ENCODE measurements around the gene AGT. TPM values are rescaled to one million over a fixed set of nuclear protein-coding genes. Genes with fewer than 3 reads are reported as not detected.

Gene AGT
- total RNA-seq, 1 donor from 2014 or later: 79.0 TPM

- no peak overlapping the region for H3K4me3 ChIP-seq
- peaks cover 3 to 4% of the 10 kb centered on the region in 2 donors for H3K4me1 ChIP-seq
- H3K27me3 ChIP-seq: no peaks in the 10 kb centered on the region
- DNase-seq (ENCODE audit: low spot score in 2 of 2): no peak
- no peak for TF ChIP-seq CTCF (IDR thresholded peaks at IDR 0.05)
- intact Hi-C loops (cut with DNase I): no loop called here
- H3K36me3 ChIP-seq: no peaks in the 10 kb centered on the region
- no peak overlapping the region for H3K27ac ChIP-seq
- H3K9me3 ChIP-seq: no peaks in the 10 kb centered on the region
Observed at GRCh38 chr1:230708631-230709580, 5.0 kb downstream of the AGT start.

- no peaks in the 10 kb centered on the region for H3K9me3 ChIP-seq
- no peak overlapping the region for H3K27ac ChIP-seq
- intact Hi-C loops (cut with DNase I): no loop called here
- TF ChIP-seq CTCF (IDR thresholded peaks at IDR 0.05): no peak
- no peaks in the 10 kb centered on the region for H3K27me3 ChIP-seq
- H3K36me3 ChIP-seq: no peaks in the 10 kb centered on the region
- no peak for DNase-seq (ENCODE audit: low spot score in 2 of 2)
- H3K4me1 ChIP-seq: no peaks in the 10 kb centered on the region
- H3K4me3 ChIP-seq: no peak overlapping the region
Observed at GRCh38 chr1:230707732-230708630, 5.9 kb downstream of the AGT start.

- intact Hi-C loops (cut with DNase I): no loop called here
- Histone ChIP-seq H3K9me3 (no peaks in the 10 kb centered on the region), H3K36me3 (no peaks in the 10 kb centered on the region), H3K27ac (no peak overlapping the region), H3K27me3 (no peaks in the 10 kb centered on the region), H3K4me3 (no peak overlapping the region), H3K4me1 (no peaks in the 10 kb centered on the region)
- TF ChIP-seq CTCF (IDR thresholded peaks at IDR 0.05): no peak
- no peak for DNase-seq (ENCODE audit: low spot score in 2 of 2)
Observed at GRCh38 chr1:230706887-230707731, 6.8 kb downstream of the AGT start.

- Histone ChIP-seq H3K36me3 (no peaks in the 10 kb centered on the region), H3K4me3 (no peak overlapping the region), H3K9me3 (no peaks in the 10 kb centered on the region), H3K4me1 (no peaks in the 10 kb centered on the region), H3K27ac (no peak overlapping the region), H3K27me3 (no peaks in the 10 kb centered on the region)
- no peak for DNase-seq (ENCODE audit: low spot score in 2 of 2)
- TF ChIP-seq CTCF (IDR thresholded peaks at IDR 0.05): no peak
- intact Hi-C loops (cut with DNase I): no loop called here
Observed at GRCh38 chr1:230706020-230706699, 7.8 kb downstream of the AGT start.

All from ascending aorta (tissue), 2 donors.